Liver (tissue), 3 donors: ENCODE data around the gene USP11.

Experiments used
- EGR1 ChIP-seq, 2 donors: IDR thresholded peaks; 2 replicates each; pipeline ENCODE4 v1.6.1; 2016 to 2018; ENCODE audit warnings: antibody characterized with exemption in 2 of 2, low read depth in 2 of 2
- TAF1 ChIP-seq: conservative IDR thresholded peaks from 2 replicates; pipeline ENCODE4 v1.6.1; 2016; ENCODE audit warnings: antibody characterized with exemption, mild to moderate bottlenecking
- TF ChIP-seq, protein P1 (sequence below): fragments of 150-350 bp; IDR thresholded peaks from 2 replicates; pipeline ENCODE4 v1.5.1; 2017; ENCODE audit warnings: improper control_type of control experiment, low read depth, low read length; ENCODE audit not compliant: missing input control
- donor health status: healthy.
- donor health status: healthy.

DNA sequence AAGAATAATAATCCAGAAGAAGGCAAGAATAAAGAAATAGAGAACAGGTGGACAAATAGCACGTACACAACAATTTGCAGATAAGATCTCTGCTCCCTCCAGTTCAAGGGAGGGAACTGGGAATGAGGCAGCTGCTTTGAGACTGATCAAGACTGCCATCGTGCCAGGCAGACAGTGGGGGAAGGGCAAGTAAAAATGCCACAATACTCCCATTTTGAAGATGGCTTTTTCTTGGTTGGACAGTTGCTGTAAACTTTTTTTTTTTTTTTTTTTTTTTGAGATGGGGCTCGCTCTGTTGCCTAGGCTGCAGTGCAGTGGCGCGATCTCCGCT lies 17.2 kb downstream of the USP11 start:
- TF ChIP-seq, protein P1, sequence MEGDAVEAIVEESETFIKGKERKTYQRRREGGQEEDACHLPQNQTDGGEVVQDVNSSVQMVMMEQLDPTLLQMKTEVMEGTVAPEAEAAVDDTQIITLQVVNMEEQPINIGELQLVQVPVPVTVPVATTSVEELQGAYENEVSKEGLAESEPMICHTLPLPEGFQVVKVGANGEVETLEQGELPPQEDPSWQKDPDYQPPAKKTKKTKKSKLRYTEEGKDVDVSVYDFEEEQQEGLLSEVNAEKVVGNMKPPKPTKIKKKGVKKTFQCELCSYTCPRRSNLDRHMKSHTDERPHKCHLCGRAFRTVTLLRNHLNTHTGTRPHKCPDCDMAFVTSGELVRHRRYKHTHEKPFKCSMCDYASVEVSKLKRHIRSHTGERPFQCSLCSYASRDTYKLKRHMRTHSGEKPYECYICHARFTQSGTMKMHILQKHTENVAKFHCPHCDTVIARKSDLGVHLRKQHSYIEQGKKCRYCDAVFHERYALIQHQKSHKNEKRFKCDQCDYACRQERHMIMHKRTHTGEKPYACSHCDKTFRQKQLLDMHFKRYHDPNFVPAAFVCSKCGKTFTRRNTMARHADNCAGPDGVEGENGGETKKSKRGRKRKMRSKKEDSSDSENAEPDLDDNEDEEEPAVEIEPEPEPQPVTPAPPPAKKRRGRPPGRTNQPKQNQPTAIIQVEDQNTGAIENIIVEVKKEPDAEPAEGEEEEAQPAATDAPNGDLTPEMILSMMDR, result no peak
- TF ChIP-seq EGR1 (IDR thresholded peaks at IDR 0.05; ENCODE audit: low read depth in 2 of 2) (no peak), TAF1 (no peak)
